ENCODE results near the gene CATSPER1.

GRCh38 chr11:66067640-66068039, 41.4 kb upstream of the CATSPER1 start:
- TF ChIP-seq ZNF274 (IDR thresholded peaks at IDR 0.05; ENCODE audit: low read depth, low read length) (no peak), YY1 (IDR thresholded peaks at IDR 0.05; ENCODE audit: insufficient read depth, insufficient read length) (no peak)
